ENCODE results near the gene FAM227B. TPM values are rescaled to one million over a fixed set of nuclear protein-coding genes. Genes with fewer than 3 reads are reported as not detected.

The FAM227B gene
- total RNA-seq, 1 experiment from 2014 or later = 0.98 TPM

GRCh38 chr15:49287481-49287880, 333.1 kb downstream of the FAM227B start:
- Histone ChIP-seq H3K36me3 (ENCODE audit: low read depth, low read length) (no peaks in the 10 kb centered on the region), H2AFZ (ENCODE audit: low read length) (no peak overlapping the region), H3K9ac (ENCODE audit: low read length) (no peak overlapping the region), H4K20me1 (ENCODE audit: low read length) (no peaks in the 10 kb centered on the region), H3K79me2 (ENCODE audit: low read length) (no peaks in the 10 kb centered on the region), H3F3A (ENCODE audit: low read length, unreplicated experiment) (no peaks in the 10 kb centered on the region), H3K27ac (ENCODE audit: low read length) (no peak overlapping the region), H3K9me2 (replicated peaks; ENCODE audit: low read length) (no peaks in the 10 kb centered on the region), H3K9me3 (ENCODE audit: low read length) (no peaks in the 10 kb centered on the region), H3K4me2 (ENCODE audit: low read length) (no peak overlapping the region), H3K4me1 (ENCODE audit: insufficient read depth, low read length) (peaks cover 10% of the 10 kb centered on the region; the same call in 1 of the 2 replicates), H3K27me3 (ENCODE audit: low read length) (no peaks in the 10 kb centered on the region), H3K4me3 (ENCODE audit: low read length) (no peak overlapping the region)
- TF ChIP-seq EZH2 (IDR thresholded peaks at IDR 0.05; ENCODE audit: low read length, unreplicated experiment) (no peak), EZH2phosphoT487 (IDR thresholded peaks at IDR 0.05; ENCODE audit: borderline replicate concordance, low read length) (no peak), CTCF (conservative IDR thresholded peaks at IDR 0.05; ENCODE audit: low read depth, low read length) (no peak)
- POLR2A ChIA-PET (ENCODE audit: unreplicated experiment) = interaction anchor here (0.6 kb wide), 1 partner anchor 13 kb away, joined by 3 read pairs; no protein-coding TSS in a partner anchor
- CTCF ChIA-PET = no interaction called here
- ATAC-seq (no peak), DNase-seq (no peak)
- no TSS peak for BruUV-seq (replicated peaks)
- intact Hi-C loops (cut with micrococcal nuclease) = no loop called here

- Histone ChIP-seq H3K79me2 (ENCODE audit: low read length) (no peaks in the 10 kb centered on the region), H3K4me3 (ENCODE audit: low read length) (no peak overlapping the region), H3F3A (ENCODE audit: low read length, unreplicated experiment) (no peaks in the 10 kb centered on the region), H3K36me3 (ENCODE audit: low read depth, low read length) (no peaks in the 10 kb centered on the region), H3K9me2 (replicated peaks; ENCODE audit: low read length) (no peaks in the 10 kb centered on the region), H3K27ac (ENCODE audit: low read length) (no peak overlapping the region), H2AFZ (ENCODE audit: low read length) (no peak overlapping the region), H3K9ac (ENCODE audit: low read length) (no peak overlapping the region), H3K9me3 (ENCODE audit: low read length) (no peaks in the 10 kb centered on the region), H3K4me1 (ENCODE audit: insufficient read depth, low read length) (peaks cover 10% of the 10 kb centered on the region; the same call in 1 of the 2 replicates), H4K20me1 (ENCODE audit: low read length) (no peaks in the 10 kb centered on the region), H3K4me2 (ENCODE audit: low read length) (no peak overlapping the region), H3K27me3 (ENCODE audit: low read length) (no peaks in the 10 kb centered on the region)
- no TSS peak for BruUV-seq (replicated peaks)
- ATAC-seq (peak; percentile 35; the same call in 1 of the 2 replicates), DNase-seq (no peak)
- TF ChIP-seq EZH2 (IDR thresholded peaks at IDR 0.05; ENCODE audit: low read length, unreplicated experiment) = no peak
- TF ChIP-seq EZH2phosphoT487 (IDR thresholded peaks at IDR 0.05; ENCODE audit: borderline replicate concordance, low read length) = no peak
- TF ChIP-seq CTCF (conservative IDR thresholded peaks at IDR 0.05; ENCODE audit: low read depth, low read length) = no peak
- ChIA-PET CTCF (no interaction called here), POLR2A (ENCODE audit: unreplicated experiment) (no interaction called here)
- intact Hi-C loops (cut with micrococcal nuclease) = no loop called here
Observed at GRCh38 chr15:49286649-49287404, 333.8 kb downstream of the FAM227B start.

GRCh38 chr15:49282366-49282765, 338.3 kb downstream of the FAM227B start:
- Histone ChIP-seq H3K9ac (ENCODE audit: low read length) (no peak overlapping the region), H3K79me2 (ENCODE audit: low read length) (no peaks in the 10 kb centered on the region), H3F3A (ENCODE audit: low read length, unreplicated experiment) (no peaks in the 10 kb centered on the region), H3K27ac (ENCODE audit: low read length) (no peak overlapping the region), H2AFZ (ENCODE audit: low read length) (no peak overlapping the region), H3K9me2 (replicated peaks; ENCODE audit: low read length) (no peaks in the 10 kb centered on the region), H3K36me3 (ENCODE audit: low read depth, low read length) (no peaks in the 10 kb centered on the region), H4K20me1 (ENCODE audit: low read length) (no peaks in the 10 kb centered on the region), H3K4me1 (ENCODE audit: insufficient read depth, low read length) (peaks cover 10% of the 10 kb centered on the region; the same call in 1 of the 2 replicates), H3K4me3 (ENCODE audit: low read length) (no peak overlapping the region), H3K9me3 (ENCODE audit: low read length) (no peaks in the 10 kb centered on the region), H3K4me2 (ENCODE audit: low read length) (no peak overlapping the region), H3K27me3 (ENCODE audit: low read length) (no peaks in the 10 kb centered on the region)
- BruUV-seq (replicated peaks) = no TSS peak
- DNase-seq (no peak), ATAC-seq (no peak)
- POLR2A ChIA-PET (ENCODE audit: unreplicated experiment) = interaction anchor here (0.7 kb wide), 1 partner anchor 318 kb away, joined by 4 read pairs; the partner anchor contains the start of gene SHC4
- intact Hi-C loops (cut with micrococcal nuclease) = no loop called here
- CTCF ChIA-PET = no interaction called here
- TF ChIP-seq EZH2phosphoT487 (IDR thresholded peaks at IDR 0.05; ENCODE audit: borderline replicate concordance, low read length) = no peak
